ENCODE measurements around the gene SPATA46.

The SPATA46 gene

DNA sequence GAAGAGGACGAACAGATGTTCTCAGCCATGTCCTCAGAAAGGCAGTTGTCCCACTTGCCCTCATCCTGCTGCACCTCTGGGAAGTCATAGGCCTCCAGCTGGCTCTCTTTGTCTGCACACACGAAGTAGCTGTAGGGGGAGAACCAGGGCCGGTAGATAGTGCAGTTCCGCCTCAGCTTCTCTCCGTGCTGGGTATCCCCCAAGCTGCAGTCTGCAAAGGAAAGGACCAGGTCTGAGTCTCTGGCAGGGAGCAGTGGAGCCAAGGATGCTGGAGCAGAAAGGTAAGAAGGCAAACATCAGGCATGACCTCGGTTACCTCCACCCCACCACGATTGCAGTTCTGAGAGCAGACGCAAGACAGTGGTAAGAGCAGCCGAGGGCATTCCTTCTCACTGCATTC is 2.2 kb downstream of the SPATA46 start:
- DNase-seq (ENCODE audit: low read depth, low spot score) = no peak

DNA sequence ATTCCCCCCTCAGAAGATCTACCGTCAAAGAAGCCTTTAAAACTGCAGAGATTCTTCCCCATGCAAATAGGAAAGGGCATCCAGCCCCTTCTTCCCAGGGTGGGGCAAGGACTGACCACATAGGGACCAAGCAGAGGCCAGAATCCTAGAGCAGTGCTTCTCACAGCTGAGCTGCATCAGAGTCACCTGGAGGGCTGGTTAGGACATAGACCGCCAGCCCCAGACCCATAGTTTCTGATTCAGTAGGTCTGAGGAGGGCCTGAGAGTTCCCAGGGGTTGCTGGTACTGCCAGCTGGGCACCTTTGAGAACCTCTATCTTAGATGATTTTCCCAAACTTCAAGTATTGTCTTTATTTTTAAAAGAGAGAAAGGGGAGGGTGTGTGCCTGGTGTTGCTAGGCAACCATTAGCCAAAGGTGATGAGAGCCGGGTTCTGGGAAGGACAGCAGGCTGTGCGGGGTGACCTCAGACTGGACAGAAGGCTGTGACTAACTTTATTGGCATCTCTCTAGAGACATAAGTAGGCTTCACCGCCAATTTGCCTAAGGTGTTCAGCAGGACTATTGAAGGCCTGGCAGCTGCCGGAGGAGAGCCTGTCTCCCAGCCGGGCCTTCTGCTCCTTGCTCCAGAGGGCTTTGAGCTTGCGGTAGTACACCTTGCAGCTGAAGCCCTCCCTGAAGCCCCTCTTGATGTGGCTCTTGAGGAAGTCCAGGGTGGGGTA is 3.0 kb downstream of the SPATA46 start:
- DNase-seq (ENCODE audit: low read depth, low spot score) = peak; percentile 83

DNA sequence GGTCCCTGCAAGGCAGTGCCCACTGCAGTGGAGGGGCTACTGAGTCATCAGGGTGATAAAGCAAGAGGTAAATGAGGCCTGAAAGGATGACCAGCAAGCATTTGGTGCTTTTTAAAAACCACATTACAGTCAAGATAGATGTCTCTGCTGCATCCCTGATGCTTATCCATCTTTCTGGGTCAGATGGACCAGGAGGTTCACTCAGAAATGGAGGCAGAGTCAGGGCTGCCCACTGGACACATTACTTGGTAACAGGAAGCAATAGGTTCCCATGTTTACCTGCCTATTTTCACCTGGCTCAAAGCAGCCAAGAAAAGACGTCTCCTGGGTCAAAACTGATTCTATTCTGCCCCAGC is 3.6 kb downstream of the SPATA46 start:
- DNase-seq (ENCODE audit: low read depth, low spot score) = no peak

DNA sequence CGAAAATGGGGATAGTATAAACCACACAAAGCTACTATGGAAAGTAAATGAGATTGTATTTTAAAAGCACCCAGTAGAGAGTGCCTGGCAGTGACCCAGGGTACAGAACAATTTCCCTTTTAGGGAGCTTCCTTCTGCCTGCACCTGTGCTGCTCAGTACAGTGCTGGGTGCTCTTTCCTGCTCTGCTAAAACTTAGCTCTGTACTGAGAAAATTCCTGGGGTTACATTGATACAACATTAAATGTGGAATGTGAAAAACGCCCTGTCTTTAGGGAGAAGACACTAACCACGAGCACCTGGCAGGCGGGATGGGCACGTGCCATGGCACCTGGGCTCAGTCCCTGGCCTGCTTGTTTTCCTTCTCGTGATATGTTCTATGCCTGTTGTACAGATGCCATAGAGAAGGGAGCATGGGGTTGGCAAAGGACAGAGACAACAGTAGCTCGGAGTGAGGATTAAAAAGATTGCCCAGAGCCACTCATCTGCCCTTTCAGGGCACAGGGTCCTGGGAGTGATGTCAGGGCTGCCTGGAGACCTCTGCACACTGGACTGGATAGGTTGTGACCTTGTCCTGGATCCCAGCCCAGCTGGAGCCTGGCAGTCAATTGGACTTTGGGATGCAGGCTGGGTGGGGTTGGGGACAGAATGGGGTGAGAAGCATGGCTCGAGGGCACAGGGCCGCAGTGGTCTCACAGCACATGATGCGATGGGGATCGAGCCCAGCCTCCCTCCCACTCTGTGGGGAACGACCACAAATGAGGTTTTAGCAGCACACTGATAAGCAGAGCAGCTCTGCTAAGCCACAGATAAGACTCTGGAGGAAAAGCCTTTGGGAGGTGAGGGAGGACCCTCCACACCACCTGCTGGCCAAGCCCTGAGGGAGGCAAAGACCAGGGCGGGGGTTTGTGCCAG is 4.2 kb downstream of the SPATA46 start:
- peak; percentile 34 for DNase-seq (ENCODE audit: low read depth, low spot score)

DNA sequence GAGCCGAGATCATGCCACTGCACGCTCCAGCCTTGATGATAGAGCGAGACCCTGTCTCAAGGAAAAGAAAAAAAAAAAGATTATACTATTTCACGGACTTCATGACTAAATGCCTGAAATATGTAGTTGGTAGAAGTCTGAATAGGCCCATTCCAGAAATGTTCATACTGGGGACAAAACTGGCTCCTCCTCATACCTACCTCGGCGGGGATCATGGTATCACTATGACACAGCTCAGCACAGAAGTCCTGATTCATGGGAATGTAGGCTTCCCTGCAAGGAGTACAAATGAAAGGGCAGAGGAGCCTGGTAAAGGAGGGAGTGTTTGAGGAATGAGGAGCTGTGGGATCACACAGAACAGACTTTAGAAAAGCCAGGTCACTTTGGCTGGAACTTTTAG is 5.0 kb downstream of the SPATA46 start:
- DNase-seq (ENCODE audit: low read depth, low spot score) = peak; percentile 78

DNA sequence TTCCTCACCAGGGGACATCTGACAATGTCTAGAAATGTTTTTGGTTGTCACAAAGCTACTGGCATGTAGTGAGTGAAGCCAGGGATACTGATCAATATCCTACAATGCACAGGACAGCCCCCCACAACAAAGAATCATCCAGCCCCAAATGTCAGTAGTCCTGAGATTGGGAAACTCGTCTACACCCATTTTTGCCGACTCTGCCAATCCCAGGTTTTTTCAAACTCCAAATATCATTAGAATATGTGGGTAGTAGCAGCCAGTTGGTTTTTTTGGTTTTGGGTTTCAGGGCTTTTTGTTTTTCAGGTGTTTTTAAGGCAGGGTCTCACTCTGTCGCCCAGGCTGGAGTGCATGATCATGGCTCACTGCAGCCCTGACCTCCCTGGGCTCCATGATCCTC is 5.9 kb downstream of the SPATA46 start:
- no peak for DNase-seq (ENCODE audit: low read depth, low spot score)

DNA sequence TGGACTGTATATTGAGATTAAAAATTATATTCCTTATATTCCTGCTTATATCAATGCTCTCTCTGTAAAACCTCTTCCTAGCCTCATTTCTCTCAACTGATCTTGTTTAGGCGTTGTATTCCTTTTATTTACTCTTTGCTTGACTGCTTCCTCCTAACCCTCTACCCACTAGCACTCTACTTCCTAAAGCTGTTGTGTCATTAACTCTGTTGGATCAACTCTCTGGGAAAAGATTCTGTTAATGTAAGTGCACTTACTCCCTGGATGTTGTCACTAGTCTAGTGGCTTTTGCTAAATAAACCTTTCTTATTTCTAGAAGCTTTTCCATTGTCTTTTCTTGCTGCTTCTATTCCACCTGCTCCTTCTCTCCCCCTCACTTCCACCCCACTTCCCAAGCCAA is 6.5 kb downstream of the SPATA46 start:
- no peak for DNase-seq (ENCODE audit: low read depth, low spot score)

DNA sequence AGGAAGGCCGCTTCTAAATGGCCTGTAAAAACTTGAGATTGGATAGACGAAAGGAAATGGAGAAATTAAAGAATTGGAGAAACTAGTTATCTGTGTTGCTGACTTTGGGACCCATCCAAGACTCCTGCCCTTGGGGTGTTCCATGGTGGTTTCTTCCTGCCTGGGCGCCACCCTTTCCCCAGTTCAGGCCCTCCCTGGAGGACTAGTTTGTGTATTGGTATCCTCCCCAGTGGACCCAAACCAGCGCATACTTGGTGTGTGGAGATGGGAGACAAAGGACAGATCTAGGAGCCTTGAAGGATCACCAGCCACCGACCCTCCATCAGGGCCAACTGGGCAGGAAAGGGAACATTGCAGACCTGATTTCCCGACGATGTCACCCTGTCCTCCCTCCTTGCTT is 7.1 kb downstream of the SPATA46 start:
- DNase-seq (ENCODE audit: low read depth, low spot score) = no peak

DNA sequence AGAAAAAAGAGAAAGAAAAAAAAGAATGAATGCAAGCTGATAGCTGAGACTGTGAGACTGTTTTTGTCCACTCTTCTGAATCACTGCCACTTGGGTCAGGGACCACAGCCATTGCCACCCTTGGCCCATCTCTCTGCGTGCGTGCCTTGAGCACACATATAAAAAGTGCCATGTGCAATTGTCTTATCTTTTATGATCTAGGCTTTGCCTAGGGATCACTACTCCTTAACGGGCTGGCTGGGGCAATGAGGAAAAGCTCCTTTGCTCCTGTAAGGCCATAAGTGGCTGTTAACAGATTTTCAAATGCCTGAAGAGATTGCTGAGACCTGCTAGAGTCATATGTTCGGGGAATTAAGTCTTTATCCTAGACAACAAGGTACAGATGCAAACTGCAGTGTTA is 8.2 kb downstream of the SPATA46 start:
- no peak for DNase-seq (ENCODE audit: low read depth, low spot score)

DNA sequence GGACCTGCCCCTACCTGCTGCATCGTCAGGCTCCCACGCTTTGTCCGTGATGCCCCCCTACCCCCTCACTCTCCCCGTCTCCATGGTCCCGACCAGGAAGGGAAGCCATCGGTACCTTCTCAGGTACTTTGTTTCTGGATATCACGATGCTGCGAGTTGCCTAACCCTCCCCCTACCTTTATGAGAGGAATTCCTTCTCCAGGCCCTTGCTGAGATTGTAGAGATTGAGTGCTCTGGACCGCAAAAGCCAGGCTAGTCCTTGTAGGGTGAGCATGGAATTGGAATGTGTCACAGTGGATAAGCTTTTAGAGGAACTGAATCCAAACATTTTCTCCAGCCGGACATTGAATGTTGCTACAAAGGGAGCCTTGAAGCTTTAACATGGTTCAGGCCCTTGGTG is 8.9 kb downstream of the SPATA46 start:
- no peak for DNase-seq (ENCODE audit: low read depth, low spot score)

DNA sequence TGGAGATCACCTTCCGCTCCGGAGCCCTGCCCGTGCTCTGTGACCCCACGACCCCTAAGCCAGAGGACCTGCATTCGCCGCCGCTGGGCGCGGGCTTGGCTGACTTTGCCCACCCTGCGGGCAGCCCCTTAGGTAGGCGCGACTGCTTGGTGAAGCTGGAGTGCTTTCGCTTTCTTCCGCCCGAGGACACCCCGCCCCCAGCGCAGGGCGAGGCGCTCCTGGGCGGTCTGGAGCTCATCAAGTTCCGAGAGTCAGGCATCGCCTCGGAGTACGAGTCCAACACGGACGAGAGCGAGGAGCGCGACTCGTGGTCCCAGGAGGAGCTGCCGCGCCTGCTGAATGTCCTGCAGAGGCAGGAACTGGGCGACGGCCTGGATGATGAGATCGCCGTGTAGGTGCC is 9.6 kb downstream of the SPATA46 start:
- DNase-seq (ENCODE audit: low read depth, low spot score) = no peak

DNA sequence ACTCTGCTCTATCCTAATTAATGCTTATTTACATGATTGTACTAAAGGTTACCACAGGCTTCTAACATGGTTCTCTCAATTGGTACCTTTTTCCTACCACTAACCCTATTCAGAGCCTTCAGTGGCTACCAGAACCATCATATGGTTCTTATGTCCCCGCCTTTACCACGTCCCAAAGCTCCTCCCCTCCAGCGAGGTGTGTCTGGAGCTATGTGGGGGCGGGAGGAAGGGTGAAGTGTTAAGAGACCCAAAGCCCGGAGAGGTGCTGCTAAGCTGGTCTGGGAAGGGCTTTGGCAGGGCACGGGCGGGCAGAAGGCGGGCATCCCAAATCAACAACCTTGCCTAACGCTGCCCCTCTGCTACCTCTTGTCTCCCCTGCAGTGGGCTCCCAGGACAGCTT is 10.0 kb downstream of the SPATA46 start:
- DNase-seq (ENCODE audit: low read depth, low spot score) = no peak

DNA sequence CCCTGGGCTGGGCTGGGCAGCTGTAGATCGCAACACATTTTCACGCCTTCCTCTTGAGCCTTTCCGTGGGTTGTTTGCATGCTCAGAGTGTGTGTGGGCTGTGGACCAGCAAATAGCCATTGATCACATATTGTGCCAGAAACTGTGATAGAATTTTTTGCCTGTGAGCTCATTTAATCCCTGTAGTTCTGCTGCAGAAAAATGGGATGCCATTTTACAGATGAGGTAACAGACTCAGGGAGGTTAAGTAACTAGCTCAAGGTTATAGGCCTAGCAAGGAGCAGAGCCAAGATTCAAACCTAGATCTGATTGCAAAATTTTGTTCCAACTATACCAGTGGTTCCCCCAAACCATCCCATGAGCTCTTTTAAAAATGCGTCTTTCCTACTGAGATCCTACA is 10.5 kb downstream of the SPATA46 start:
- DNase-seq (ENCODE audit: low read depth, low spot score) = no peak

DNA sequence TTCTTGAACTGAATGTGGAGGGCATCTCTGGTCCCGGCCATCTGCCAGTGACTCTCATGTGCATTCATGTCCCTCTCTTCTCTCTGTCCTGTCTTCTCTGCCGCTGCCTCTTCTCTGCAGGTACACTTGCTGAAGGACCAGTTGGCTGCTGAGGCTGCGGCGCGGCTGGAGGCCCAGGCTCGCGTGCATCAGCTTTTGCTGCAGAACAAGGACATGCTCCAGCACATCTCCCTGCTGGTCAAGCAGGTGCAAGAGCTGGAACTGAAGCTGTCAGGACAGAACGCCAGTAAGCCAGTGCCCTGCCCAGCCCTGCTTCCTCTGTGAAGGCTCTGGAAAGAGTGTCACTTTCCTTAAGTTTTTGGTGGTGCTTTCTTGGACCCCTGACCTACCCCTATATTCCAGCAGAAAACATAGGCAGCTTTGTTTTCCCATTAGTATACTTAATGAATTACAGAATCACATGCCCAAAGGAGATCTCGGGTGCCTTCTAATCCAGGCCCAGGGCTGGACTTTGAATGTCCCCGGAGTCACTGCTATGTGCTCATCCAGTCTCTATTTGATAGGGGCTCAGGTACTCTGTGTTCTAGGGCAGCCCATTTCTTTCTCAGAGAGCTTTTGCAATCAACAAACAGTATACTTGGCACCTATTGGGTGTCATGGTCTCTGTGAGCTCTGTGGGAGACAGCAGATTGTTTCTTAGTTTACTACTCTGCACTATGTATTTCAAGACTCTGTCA is 11.2 kb downstream of the SPATA46 start:
- DNase-seq (ENCODE audit: low read depth, low spot score) = no peak

DNA sequence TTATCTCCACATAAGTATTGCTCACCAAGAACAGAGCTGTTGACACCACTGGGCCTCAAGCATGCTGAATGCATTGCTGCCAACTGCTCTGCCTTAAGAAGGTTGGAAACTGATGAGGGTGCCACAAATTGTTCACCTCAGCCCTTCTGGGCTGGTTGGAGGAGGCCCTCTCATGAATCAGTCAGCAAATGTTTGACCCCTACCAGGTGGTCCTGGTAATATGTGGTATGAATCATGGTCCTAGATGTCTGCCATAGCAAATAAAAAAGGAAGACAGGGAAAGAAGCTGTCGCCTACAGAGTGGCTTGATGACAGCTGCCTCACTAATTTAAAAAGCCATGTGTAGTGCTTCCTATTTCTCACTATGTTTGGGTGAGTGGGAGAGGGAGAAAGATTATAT is 12.2 kb downstream of the SPATA46 start:
- DNase-seq (ENCODE audit: low read depth, low spot score) = peak; percentile 11

DNA sequence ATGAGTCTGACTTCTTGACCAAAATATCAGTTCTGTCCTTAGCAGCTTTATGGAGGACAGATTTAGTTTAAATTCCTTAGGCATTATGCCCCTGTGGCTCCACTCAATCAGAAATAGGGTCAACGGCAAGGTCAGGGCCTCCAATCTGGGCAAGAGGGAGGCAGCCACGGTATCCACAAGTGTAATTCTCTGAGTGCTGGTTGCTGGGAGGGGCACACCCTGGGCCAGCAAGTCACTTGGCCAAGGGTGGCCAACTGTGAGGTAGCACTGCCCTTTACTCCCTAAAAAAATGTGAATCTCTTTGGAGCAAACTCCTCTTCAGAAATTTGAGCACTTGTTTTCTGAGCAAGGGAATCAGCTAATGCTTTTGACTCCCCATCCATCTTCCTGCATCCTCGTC is 12.8 kb downstream of the SPATA46 start:
- no peak for DNase-seq (ENCODE audit: low read depth, low spot score)

DNA sequence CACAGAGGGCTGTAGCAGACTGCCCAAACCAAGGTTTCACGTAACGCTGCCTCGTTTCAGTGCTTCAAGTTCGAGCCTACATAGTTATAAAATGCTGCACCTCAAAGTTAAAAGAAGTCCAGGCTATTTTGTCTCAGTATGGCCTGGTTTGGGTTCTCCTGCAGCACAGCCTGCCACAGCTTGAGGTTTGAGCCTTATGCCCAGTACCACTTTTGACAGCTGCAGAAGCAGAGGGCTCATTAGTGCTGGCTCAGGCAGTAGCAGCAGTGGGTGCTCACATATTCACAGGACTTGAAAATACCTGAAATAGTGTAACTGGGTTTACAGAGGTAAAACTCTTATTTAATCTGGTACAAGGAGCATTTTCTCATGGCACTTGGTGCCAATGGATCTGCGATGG is 15.3 kb downstream of the SPATA46 start:
- DNase-seq (ENCODE audit: low read depth, low spot score) = peak; percentile 26

DNA sequence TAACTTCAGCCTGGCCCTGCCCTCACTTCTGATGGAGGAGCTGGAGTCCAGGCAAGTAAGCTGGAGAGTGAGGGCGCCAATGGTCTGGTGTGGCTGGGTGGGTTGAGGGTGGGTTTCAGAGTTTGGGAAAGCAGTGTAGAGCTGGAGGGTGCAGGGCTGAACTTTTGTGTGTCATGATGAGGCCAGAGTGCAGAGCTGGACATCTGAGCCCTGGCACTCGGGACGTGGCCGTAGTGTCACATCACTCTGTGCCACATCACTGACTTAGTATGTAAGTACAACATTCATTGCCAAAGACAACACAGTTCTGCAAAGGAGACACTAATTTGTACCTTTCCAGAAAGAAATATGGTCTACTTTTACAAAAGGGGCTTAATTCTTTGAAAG is 15.8 kb downstream of the SPATA46 start:
- DNase-seq (ENCODE audit: low read depth, low spot score) = peak; percentile 29

DNA sequence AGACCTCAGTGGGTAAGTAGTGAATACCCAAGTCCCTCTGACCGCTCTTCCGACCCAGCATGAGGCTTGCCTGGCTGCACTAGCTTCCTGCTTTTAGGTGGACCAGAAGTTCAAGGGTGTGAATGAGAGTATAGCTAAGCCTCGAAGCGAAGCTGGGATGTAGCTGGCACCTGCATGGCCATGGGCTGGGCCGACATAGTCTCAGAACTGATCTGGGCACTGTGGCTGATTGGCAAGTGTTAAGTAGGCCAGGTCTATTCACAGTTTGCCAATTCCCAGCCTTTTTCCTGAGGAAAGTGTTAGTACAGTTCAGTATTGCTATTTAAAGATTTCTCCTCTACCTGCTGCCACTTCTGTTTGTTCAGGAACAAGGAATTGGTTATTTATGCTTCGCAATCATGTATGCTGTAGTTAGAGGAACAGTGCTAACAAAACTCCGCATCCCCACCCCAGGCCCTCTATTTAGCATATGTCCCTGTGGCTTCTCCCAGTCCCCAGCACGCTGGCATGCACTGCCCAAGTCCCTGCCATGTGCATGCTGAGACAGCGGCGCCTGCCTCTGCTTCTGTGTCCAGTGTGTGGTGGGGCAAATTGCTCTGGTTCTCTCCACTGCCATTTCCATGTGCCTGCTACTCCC is 16.3 kb downstream of the SPATA46 start:
- no peak for DNase-seq (ENCODE audit: low read depth, low spot score)

DNA sequence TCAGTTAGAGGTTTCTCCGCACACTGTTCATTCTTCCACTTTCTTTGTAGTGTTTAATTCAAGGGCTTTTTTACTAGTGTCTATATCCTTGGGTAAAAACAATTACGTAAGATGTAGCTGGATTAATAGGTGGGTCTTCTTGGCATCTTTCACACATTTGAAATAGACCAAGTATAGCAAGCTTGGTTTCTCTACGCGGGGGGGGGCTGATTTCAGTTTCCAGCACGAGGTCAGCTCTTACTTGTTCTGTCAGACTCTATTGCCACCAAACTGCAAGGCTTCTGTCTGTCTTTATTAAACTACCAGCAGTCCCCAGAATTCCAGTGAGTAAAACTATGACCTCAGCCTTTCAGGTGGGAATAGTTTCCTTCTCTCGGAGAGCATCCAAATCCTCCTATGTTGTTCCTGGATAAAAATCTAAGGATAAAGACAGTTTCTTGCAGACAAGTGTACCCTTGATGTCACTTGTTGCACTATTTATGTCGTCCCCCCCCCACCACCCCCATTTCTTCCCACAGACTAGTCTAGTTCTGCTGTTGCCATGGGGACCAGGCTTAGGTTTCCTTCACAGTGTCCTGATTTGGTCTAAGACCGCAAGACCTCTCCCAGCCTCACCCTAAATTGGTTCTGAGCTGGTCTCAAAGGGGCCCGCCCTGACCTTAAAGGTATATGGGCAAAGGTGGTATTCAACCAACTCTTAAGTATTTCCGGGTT is 17.0 kb downstream of the SPATA46 start:
- DNase-seq (ENCODE audit: low read depth, low spot score) = no peak

DNA sequence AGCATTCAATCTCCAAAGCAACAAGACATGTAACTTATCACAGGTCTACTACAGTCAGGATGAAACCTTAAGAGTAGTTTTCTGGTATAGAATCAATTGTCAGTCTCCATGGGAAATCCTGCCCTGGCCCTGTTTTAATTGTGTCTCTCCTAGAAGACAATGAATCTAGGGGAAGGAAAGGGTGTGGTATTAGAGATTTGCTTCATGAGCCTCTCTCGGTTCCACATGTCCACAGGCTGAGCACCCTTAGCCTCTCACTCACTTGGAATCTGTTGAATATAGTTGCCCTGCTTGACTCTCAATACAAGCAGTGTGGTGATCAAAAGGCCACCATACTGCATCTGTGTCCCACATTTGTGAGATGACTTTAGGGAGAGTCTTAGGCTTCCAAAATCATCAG is 17.7 kb downstream of the SPATA46 start:
- no peak for DNase-seq (ENCODE audit: low read depth, low spot score)

Measured in astrocyte of the hippocampus (primary cell).